GM12874 (cell line): ENCODE measurements around the gene HS6ST1.

Experiments used
- TF ChIP-seq, protein P1 (sequence below): IDR thresholded peaks from 2 replicates; pipeline ENCODE4 v1.5.1; 2011; ENCODE audit warnings: low read depth, mild to moderate bottlenecking, control low read depth, low read length, moderate library complexity; ENCODE audit not compliant: insufficient read depth

Gene HS6ST1

GRCh38 chr2:128263902-128264331, 54.8 kb downstream of the HS6ST1 start:
- TF ChIP-seq, protein P1, sequence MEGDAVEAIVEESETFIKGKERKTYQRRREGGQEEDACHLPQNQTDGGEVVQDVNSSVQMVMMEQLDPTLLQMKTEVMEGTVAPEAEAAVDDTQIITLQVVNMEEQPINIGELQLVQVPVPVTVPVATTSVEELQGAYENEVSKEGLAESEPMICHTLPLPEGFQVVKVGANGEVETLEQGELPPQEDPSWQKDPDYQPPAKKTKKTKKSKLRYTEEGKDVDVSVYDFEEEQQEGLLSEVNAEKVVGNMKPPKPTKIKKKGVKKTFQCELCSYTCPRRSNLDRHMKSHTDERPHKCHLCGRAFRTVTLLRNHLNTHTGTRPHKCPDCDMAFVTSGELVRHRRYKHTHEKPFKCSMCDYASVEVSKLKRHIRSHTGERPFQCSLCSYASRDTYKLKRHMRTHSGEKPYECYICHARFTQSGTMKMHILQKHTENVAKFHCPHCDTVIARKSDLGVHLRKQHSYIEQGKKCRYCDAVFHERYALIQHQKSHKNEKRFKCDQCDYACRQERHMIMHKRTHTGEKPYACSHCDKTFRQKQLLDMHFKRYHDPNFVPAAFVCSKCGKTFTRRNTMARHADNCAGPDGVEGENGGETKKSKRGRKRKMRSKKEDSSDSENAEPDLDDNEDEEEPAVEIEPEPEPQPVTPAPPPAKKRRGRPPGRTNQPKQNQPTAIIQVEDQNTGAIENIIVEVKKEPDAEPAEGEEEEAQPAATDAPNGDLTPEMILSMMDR = no peak

- TF ChIP-seq, protein P1 = no peak
Observed at GRCh38 chr2:128262315-128263253, 56.1 kb downstream of the HS6ST1 start.

- TF ChIP-seq, protein P1 = no peak
Observed at GRCh38 chr2:128261245-128262128, 57.2 kb downstream of the HS6ST1 start.

GRCh38 chr2:128260239-128261138, 58.2 kb downstream of the HS6ST1 start:
- TF ChIP-seq, protein P1 = no peak

DNA sequence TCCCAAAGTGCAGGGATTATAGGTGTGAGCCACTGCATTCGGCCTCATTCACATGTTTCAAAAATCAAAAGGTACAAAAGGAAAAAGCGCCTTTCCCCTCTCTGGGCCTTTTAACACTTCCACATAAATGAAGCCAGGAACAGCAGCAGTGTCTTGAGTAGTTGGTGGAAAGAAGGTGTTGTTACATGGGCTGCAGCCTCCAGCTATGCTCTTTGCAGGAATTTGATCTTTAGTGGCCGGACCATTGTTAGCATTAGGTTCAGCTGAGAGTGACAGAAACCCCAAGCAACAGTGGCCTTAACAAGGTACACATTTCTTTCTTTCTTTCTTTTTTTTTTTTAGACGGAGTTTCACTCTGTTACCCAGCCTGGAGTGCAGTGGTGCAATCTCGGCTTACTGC, 59.1 kb downstream of the HS6ST1 start:
- TF ChIP-seq, protein P1 = no peak

- TF ChIP-seq, protein P1 = no peak
Observed at GRCh38 chr2:128258218-128258617, 60.5 kb downstream of the HS6ST1 start.
